Hypothalamus (tissue), 51 donors: ENCODE measurements around the gene WDR46.
"Not testable (repeated sequence)": the region's sequence is repeated elsewhere in the genome, so short reads cannot be mapped to it uniquely, and the experiment has no call there.

Experiments
- DNase-seq, 51 donors: peaks; one replicate each; lab custom pipeline; 2025; lab: John Stamatoyannopoulos, UW

Gene WDR46

GRCh38 chr6:33289784-33290315 lies 811 bp upstream of the WDR46 start:
- no peak for DNase-seq

- no peak for DNase-seq
Measured at GRCh38 chr6:33288141-33288920, 708 bp downstream of the WDR46 start.

DNA sequence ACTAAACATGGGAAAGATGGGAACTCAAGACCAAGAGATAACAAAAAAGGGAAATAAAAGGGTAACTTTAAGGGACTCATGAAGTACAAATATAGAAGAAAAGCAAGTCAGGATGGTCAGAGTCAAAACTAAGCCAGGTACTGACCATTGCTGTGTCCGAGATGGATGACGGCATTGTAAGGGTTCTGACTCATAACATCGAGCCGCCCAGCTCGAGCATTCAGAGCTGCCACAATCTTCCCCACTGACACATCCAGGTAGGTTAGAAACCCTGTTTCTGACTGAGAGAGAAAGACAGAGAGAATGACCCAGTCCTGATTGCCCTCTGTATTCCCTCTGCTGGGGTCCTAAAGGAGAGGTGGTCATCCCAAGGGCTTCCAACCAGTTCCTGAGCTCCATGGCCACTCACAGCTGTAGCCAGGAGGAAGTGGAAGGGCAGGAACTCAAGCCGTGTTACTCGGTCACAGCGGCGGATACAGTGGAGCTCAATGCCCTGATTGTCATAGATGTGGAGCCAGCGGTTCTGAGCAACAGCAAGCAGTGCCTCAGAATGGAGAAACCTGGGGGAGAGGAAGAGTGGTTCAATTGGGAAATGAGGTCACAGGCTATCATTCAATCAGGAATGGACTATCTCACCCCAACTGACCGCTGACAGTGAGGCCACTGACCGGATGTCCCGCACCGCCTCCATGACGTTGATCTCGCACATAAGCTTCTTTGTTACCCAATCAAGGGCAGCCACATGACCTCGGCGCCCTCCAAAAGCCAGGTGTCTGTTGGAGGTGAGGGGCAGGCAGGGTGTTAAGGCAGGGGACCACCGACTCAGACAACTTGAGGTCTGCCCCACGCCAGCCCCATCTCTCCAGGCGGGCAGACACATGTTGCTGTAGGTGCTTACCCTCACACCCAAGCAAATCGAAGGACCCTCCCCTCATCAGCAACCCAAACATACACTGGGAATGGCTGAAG lies 1.8 kb downstream of the WDR46 start:
- no peak for DNase-seq

- not testable (repeated sequence) for DNase-seq
Measured at GRCh38 chr6:33285214-33285613, 3.8 kb downstream of the WDR46 start.

DNA sequence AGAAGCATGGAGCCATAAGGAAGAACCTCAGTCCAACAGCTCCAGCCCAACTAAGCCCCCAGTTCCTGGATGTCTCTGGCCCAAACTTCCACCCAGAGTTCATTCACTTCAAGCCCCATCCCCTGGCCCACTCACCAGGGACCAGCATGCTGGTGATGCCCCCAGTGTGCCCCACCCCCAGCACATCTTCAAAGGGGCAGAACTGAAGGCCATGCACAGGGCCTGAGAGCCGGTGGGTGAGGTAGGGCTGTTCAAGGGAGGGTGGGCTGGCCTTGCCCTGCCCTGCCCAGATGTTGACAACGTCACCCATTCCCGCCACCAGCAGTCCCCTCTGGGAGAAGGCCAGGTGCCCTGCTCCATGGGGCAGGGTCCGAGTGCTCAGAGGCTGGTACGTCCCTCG lies 8.5 kb downstream of the WDR46 start:
- DNase-seq, result no peak

- DNase-seq, result no peak
Measured at GRCh38 chr6:33279971-33280511, 9.0 kb downstream of the WDR46 start.

- DNase-seq, result no peak
Measured at GRCh38 chr6:33279257-33279695, 9.8 kb downstream of the WDR46 start.

DNA sequence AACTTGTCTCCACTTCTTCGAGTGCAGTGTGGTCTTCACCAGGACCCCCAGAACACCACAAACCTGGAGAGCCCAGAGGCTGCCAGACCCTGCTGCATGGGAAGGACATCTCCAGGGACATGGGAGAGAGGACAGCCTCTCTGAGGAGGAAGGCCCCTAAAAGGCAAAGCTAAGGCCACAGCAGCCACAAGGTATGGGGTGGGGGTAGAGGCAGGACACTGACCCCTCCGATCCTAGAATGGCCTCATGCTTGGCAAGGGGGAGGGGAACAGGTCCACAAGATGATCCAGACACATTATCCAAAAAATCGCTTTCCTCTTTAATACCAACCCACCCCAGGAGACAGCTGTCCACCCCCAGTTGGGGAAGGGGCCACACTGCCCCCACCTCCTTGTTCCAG lies 10.2 kb downstream of the WDR46 start:
- DNase-seq, result no peak

DNA sequence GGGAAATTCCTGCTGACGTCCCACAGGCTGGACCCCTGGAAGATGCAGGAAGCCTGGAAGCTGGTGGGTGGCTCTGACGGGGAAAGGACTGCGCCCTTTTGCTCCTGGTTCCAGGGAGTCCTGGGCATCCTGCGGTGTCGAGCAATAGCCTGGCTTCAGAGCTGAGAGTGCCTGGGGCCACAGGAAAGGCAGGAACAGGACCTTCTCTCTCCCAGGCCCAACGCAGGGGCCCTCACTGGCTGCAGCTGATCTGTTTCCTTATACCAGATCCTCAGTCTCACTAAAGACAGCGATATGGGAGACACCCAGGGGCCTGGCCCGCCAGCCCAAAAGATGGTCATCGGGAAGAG lies 10.7 kb downstream of the WDR46 start:
- no peak for DNase-seq

DNA sequence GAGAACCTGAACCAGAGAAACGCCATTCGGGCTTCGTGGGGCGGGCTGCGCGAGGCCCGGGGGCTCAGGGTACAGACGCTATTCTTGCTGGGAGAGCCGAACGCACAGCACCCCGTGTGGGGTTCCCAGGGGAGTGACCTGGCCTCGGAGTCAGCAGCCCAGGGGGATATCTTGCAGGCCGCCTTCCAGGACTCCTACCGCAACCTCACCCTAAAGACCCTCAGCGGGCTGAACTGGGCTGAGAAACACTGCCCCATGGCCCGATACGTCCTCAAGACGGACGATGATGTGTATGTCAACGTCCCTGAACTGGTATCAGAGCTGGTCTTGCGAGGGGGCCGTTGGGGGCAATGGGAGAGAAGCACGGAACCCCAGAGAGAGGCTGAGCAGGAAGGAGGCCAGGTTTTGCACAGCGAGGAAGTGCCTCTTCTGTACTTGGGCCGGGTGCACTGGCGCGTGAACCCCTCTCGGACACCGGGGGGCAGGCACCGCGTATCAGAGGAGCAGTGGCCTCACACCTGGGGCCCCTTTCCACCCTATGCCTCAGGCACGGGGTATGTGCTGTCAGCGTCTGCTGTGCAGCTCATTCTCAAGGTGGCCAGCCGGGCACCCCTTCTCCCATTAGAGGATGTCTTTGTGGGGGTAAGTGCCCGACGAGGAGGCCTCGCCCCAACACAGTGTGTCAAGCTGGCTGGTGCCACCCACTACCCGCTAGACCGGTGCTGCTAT lies 11.2 kb downstream of the WDR46 start:
- peak in 1 of 51 donors; percentile 22 for DNase-seq

DNA sequence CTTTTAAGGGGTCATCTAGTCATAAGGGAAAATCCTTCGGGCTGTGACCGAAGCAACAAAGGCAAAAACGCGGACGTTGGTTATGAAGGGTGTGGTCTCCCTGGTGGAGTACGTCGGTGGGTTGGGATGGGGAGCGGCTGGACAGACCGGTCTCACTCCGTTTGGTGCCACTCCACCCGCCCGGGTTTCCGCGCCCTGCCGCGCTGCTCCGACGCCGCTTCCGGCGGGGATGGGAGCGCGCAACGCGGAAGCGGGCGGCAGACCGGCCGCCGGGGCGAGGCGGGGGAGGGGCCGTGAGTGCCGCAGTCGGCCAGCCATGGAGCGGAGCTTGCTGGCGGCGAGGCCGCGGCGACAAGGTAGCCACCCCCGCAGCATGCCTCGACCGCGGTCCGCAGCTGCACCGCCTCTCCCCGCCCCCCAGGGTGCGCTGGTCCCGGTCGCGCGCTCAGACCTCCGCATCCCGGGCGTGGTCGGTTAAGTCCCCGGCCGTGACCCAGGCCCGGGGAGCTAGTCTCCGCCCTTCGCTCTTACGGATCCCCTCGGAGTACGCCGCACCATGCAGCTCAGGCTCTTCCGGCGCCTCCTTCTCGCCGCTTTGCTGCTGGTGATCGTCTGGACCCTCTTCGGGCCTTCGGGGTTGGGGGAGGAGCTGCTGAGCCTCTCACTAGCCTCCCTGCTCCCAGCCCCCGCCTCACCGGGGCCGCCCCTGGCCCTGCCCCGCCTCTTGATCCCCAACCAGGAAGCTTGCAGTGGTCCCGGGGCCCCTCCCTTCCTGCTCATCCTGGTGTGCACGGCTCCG lies 12.0 kb downstream of the WDR46 start, which contains the start of gene B3GALT4:
Gene B3GALT4 (plus strand): TSS at position 260 of the 799 bp plus-strand sequence. CDS start 297 bp downstream, at position 557.
- DNase-seq, result peak in 44 of 51 donors; percentile 9 to 80 (median 48)

DNA sequence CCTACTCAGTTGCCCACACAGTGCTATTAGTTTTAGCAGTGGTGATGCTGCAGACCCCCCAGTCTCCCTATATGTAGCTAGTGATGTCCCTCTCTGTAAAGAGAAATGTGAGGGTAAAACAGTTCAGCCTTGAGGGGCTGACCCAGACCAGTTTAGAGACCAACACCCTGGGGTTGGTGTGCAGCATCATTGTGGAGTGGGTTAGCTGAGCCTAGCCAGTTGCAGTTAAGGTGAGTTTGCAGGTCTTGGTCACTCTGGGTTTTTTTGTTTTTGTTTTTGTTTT lies 12.5 kb downstream of the WDR46 start:
- no peak for DNase-seq

DNA sequence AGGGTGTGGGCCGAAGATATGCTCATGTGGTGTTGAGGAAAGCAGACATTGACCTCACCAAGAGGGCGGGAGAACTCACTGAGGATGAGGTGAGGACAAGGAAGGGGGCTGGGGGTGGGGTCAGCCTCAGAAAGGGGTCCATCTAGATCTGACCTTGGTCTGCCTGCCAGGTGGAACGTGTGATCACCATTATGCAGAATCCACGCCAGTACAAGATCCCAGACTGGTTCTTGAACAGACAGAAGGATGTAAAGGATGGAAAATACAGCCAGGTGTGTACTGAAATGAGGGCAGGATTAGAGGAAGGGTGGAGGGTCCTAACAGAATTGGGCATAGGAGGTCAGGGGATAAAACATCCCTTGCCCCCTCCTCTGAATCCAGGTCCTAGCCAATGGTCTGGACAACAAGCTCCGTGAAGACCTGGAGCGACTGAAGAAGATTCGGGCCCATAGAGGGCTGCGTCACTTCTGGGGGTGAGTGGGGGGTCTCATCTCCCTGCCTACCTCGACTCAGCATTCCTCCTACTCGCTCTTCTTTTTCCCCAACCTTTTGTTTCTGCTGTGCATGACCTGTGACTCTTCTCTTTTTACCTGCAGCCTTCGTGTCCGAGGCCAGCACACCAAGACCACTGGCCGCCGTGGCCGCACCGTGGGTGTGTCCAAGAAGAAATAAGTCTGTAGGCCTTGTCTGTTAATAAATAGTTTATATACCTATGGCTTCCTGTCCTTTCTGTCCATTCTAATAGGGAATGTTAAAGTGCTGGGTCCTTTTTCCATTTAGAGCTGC lies 13.1 kb downstream of the WDR46 start:
- DNase-seq, result not testable (repeated sequence)

DNA sequence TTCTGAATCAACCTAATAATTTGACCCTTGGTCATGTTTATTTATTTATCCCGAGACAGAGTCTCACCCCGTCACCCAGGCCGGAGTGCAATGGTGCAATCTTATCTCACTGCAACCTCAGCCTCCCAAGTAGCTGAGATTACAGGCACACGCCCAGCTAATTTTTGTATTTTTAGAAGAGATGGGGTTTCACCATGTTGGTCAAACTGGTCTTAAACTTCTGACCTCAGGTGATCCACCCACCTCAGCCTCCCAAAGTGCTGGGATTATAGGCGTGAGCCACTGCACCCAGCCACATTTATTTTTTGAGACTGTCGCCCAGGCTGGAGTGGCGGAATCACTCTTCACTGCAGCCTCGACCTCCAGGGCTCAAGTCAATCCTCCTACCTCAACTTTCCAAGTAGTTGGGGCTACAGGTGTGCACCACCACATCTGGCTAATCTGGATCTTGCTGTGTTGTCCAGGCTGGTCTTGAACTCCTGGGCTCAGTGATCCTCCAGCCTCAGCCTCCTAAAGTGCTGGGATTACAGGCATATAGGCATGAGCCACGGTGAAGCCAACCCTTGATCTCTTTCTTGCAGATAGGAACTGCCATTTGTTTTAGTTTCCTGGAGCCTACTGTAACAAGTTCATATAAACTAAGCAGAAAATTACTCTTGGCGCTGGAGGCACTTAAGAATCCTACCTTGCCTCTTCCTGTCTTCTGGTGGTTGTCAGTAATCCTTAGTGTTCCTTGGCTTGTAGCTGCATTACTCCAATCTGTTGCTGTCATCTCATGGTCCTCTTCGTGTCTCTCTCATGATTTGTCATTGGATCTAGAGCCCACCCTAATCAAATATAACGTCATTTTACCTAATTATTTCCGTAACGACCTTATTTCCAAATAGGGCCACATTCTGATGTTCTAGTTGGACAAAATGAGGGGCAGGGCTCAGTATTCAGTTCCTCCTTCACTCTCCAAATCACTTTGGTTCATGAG lies 14.8 kb downstream of the WDR46 start:
- DNase-seq, result no peak

- DNase-seq, result no peak
Measured at GRCh38 chr6:33273129-33273923, 15.7 kb downstream of the WDR46 start.

- no peak for DNase-seq
Measured at GRCh38 chr6:33272275-33273128, 16.5 kb downstream of the WDR46 start.
